GM12878 (cell line): ENCODE data around the gene TIPRL. TPM values are rescaled to one million over a fixed set of nuclear protein-coding genes. Genes with fewer than 3 reads are reported as not detected.

Source experiments
- ATAC-seq: fragments of 200-7000 bp; cut with Tn5 transposase; 3 replicates; pipeline ENCODE4 v1.9.1; 2020; ENCODE audit warnings: mild to moderate bottlenecking, moderate library complexity
- BruUV-seq: library from RNA; stranded (reverse); fragments of 400-500 nt; replicated peaks from 2 replicates; lab custom pipeline; 2021; lab: Mats Ljungman, UMichigan
- CTCF ChIA-PET: fragments of 300-600 bp; sonication (Branson Sonifier 250); formaldehyde crosslinking; extraction: SDS; loops from one replicate; lab custom pipeline; 2021; ENCODE audit warnings: inconsistent platforms; lab: Yijun Ruan, JAX
- POLR2A ChIA-PET: fragments of 350-600 bp; formaldehyde crosslinking; extraction: SDS; loops from one replicate; lab custom pipeline; 2021; ENCODE audit warnings: inconsistent platforms; lab: Charles Lee
- RAD21 ChIA-PET: fragments of 300-600 bp; sonication (Branson Sonifier 250); formaldehyde crosslinking; loops from one replicate; lab custom pipeline; 2023; ENCODE audit warnings: antibody characterized with exemption; ENCODE audit not compliant: unreplicated experiment; lab: Charles Lee
- SMC1A ChIA-PET: fragments of 300-600 bp; sonication (Branson Sonifier 250); formaldehyde crosslinking; loops from one replicate; lab custom pipeline; 2023; ENCODE audit not compliant: unreplicated experiment, uncharacterized antibody; lab: Charles Lee
- DNase-seq: peaks from one replicate; pipeline ENCODE4 v3.0.0-alpha.2; 2011; ENCODE audit warnings: low read depth, low spot score
- FAIRE-seq: peaks from 3 replicates; lab custom pipeline; 2011; peaks lifted over from hg19 to GRCh38; lab: Jason Lieb, UNC
- H2AFZ ChIP-seq: 2 replicates; pipeline ENCODE4 v1.6.0; 2011; ENCODE audit warnings: low read depth, low read length, control low read depth; ENCODE audit not compliant: control insufficient read depth
- H3K27ac ChIP-seq: 2 replicates; pipeline ENCODE4 v1.5.1; 2011; ENCODE audit warnings: control low read depth; ENCODE audit not compliant: control insufficient read depth, insufficient read depth
- H3K27me3 ChIP-seq, 2 experiments: replicated peaks in 1 of 2; 2 replicates each; pipeline versions ENCODE4 v1.6.0 to v1.6.1; 2011; ENCODE audit warnings: low read length in 1 of 2; ENCODE audit not compliant: control insufficient read depth in 2 of 2, insufficient read depth in 2 of 2
- H3K36me3 ChIP-seq, 2 experiments: 2 replicates each; pipeline ENCODE4 v1.5.1; 2011; ENCODE audit warnings: low read length in 1 of 2; ENCODE audit not compliant: control insufficient read depth in 2 of 2, insufficient read depth in 2 of 2
- H3K4me1 ChIP-seq: 2 replicates; pipeline ENCODE4 v1.6.1; 2011; ENCODE audit warnings: mild to moderate bottlenecking, low read length, moderate library complexity, mixed read lengths; ENCODE audit not compliant: control insufficient read depth, insufficient read depth
- H3K4me2 ChIP-seq: 2 replicates; pipeline ENCODE4 v1.6.0; 2011; ENCODE audit warnings: control low read depth; ENCODE audit not compliant: control insufficient read depth, insufficient read depth
- H3K4me3 ChIP-seq: fragments of 200-600 bp; sonication (generic); 2 replicates; pipeline ENCODE4 v1.5.1; 2016
- H3K79me2 ChIP-seq: 2 replicates; pipeline ENCODE4 v1.6.0; 2011; ENCODE audit warnings: low read length; ENCODE audit not compliant: control insufficient read depth, insufficient read depth
- H3K9ac ChIP-seq: 2 replicates; pipeline ENCODE4 v1.8.0; 2011; ENCODE audit warnings: low read length, control low read depth, mixed read lengths; ENCODE audit not compliant: control insufficient read depth, insufficient read depth
- H3K9me3 ChIP-seq: replicated peaks from 3 replicates; pipeline ENCODE4 v1.5.1; 2011; ENCODE audit warnings: mild to moderate bottlenecking, low read length; ENCODE audit not compliant: control insufficient read depth, insufficient read depth
- H4K20me1 ChIP-seq: 2 replicates; pipeline ENCODE4 v1.6.0; 2011; ENCODE audit not compliant: control insufficient read depth, insufficient read depth
- CHD1 ChIP-seq: IDR thresholded peaks from 2 replicates; pipeline ENCODE4 v1.6.1; 2012; ENCODE audit warnings: low read depth, low read length, improper control_type of control experiment
- FOS ChIP-seq: IDR thresholded peaks from 3 replicates; pipeline ENCODE4 v1.6.1; 2011; ENCODE audit warnings: borderline replicate concordance; ENCODE audit not compliant: insufficient read length; ENCODE audit errors: extremely low read depth
- IKZF2 ChIP-seq, 2 experiments: fragments of 450-650 bp; IDR thresholded peaks; 2 replicates each; pipeline ENCODE4 v1.6.1; 2017; ENCODE audit warnings: mild to moderate bottlenecking in 2 of 2, moderate library complexity in 2 of 2
- IRF4 ChIP-seq: IDR thresholded peaks from 2 replicates; pipeline ENCODE4 v1.6.1; 2011; ENCODE audit warnings: low read depth, low read length
- KDM1A ChIP-seq: fragments of 200-600 bp; sonication (generic); IDR thresholded peaks from 2 replicates; pipeline ENCODE4 v1.6.1; 2016; ENCODE audit warnings: borderline replicate concordance
- MEF2B ChIP-seq: fragments of 450-650 bp; IDR thresholded peaks from 2 replicates; pipeline ENCODE4 v1.6.1; 2018; ENCODE audit warnings: mild to moderate bottlenecking, moderate library complexity; ENCODE audit not compliant: partially characterized antibody, poor library complexity, severe bottlenecking
- MTA2 ChIP-seq: fragments of 450-650 bp; IDR thresholded peaks from 2 replicates; pipeline ENCODE4 v1.6.1; 2016; ENCODE audit warnings: low read depth, mild to moderate bottlenecking, moderate library complexity
- PAX8 ChIP-seq: fragments of 450-650 bp; IDR thresholded peaks from 2 replicates; pipeline ENCODE4 v1.6.1; 2017; ENCODE audit warnings: mild to moderate bottlenecking, moderate library complexity
- RAD51 ChIP-seq: fragments of 450-650 bp; IDR thresholded peaks from 2 replicates; pipeline ENCODE4 v1.6.1; 2016; ENCODE audit warnings: moderate library complexity, mild to moderate bottlenecking, inconsistent platforms
- SMAD1 ChIP-seq: fragments of 450-650 bp; IDR thresholded peaks from 2 replicates; pipeline ENCODE4 v1.6.1; 2018; ENCODE audit warnings: mild to moderate bottlenecking, low read depth; ENCODE audit not compliant: partially characterized antibody
- SPI1 ChIP-seq: IDR thresholded peaks from 2 replicates; pipeline ENCODE4 v1.6.1; 2011; ENCODE audit warnings: low read depth, mild to moderate bottlenecking, low read length, moderate library complexity, borderline replicate concordance; ENCODE audit not compliant: insufficient read depth
- WGBS: methylation state at CpG from one replicate; pipeline ENCODE4 v1.1.6; 2016; ENCODE audit warnings: low lambda C conversion rate; ENCODE audit not compliant: insufficient replicate concordance, insufficient coverage; ENCODE audit errors: missing lambda C conversion rate; 5-methylcytosine and 5-hydroxymethylcytosine counted together
- in situ Hi-C: fragments of 300-500 bp; cut with MboI; formaldehyde crosslinking; loops from 9 replicates; pipeline ENCODE4 v1.14.3; 2018; ENCODE audit warnings: mixed read lengths
- intact Hi-C: fragments of 100-400 bp; cut with micrococcal nuclease; formaldehyde crosslinking; loops from one replicate; pipeline ENCODE4 v1.14.2; 2022; ENCODE audit not compliant: unreplicated experiment
- polyA plus RNA-seq, 11 experiments: library from polyadenylated mRNA; depleted of rRNA in 4 of 11; unstranded in 6 of 11; stranded (reverse) in 5 of 11; fragments of >200 nt; fragmentation: Nextera tagmentation in 4 of 11; fragmentation: Illumina TruSeq in 1 of 11; extraction: Ambion mirVana in 4 of 11; extraction: Trizol in 1 of 11; gene quantifications; 1 replicate in 1 of 11; 2 replicates in 10 of 11; pipeline versions ENCODE4 v1.2.1 to v1.2.3, GENCODE V29; 2011 to 2016; ENCODE audit warnings: inconsistent platforms in 2 of 11, missing spikeins in 2 of 11, low read depth in 1 of 11
- total RNA-seq, 4 experiments: library from RNA; depleted of rRNA in 3 of 4; stranded (reverse); fragments of >200 nt in 3 of 4; fragmentation: Illumina TruSeq in 1 of 4; extraction: Trizol in 1 of 4; gene quantifications; 2 replicates each; pipeline versions ENCODE4 v1.2.1 to v1.2.3, GENCODE V29; 2013 to 2021
- TF ChIP-seq, protein P1 (sequence below): fragments of 450-650 bp; IDR thresholded peaks from 2 replicates; pipeline ENCODE4 v1.6.1; 2017; ENCODE audit warnings: mild to moderate bottlenecking, moderate library complexity
- TF ChIP-seq, protein P2 (sequence below): IDR thresholded peaks from 2 replicates; pipeline ENCODE4 v1.6.1; 2011; ENCODE audit warnings: low read depth, low read length, improper control_type of control experiment, borderline replicate concordance
- TF ChIP-seq, protein P3 (sequence below): IDR thresholded peaks from 2 replicates; pipeline ENCODE4 v1.6.1; 2011; ENCODE audit warnings: borderline replicate concordance, low read depth, mild to moderate bottlenecking, moderate library complexity, mixed read lengths, low read length; ENCODE audit not compliant: insufficient read depth; ENCODE audit errors: extremely low read length

Gene TIPRL
- total and polyA plus RNA-seq, 10 of the 15 experiments (the other 5 are each of a cell fraction or from before 2014, with no cell fraction given), result 36.4 to 72.1 (median 49.9) TPM

DNA sequence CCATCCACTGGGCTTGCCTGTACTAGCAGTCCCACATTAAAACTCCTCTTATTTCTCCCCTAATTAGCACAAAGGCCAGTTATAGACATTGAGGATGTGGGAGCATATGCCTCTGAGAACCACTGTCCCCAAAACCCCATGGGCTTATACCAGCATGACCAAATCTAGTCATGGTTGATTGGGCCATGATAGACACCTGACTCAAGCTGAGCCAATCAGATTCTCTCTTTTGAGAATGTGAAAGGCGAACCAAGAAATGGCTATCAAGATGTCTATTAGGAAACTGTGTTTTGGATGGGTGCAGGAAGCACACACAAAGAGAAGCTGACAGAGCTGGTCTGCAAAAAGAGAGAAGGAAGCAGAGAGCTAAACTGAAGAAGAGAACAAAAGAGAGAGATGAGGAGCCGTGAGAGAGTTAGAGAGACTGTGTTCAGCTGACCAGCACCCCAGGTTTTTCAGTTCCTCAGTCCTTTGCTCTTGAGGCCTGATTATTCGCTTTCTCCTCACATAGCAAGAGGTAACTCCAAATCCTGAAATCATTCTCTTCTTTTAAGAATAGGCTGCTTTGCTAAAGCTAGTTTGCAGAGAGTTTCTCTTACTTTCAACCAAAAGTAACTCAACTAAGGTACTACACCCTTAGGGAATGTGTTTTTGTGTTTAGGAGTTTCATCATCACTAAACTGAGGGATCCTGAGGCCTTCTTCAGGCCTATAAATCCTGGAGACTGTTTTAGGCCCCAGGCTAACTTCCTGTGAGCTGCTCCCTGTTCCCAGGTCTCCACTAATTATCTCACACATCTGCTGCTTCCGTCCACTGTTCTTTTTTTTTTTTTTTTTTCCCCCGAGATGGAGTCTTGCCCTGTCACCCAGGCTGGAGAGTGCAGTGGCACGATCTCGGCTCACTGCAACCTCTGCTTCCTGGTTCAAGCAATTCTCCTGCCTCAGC lies 7.9 kb upstream of the TIPRL start:
- ChIA-PET RAD21 (interaction anchor here (1.2 kb wide), 1 partner anchor 9 kb away, joined by 3 read pairs; no protein-coding TSS in a partner anchor), CTCF (interaction anchor here (0.6 to 2.0 kb wide), 5 partner anchors 9 to 305 kb away, joined by 3 to 7 read pairs (median 3); no protein-coding TSS in a partner anchor), POLR2A (interaction anchor here (0.9 to 1.2 kb wide), 2 partner anchors 9 to 65 kb away, joined by 4 to 5 read pairs; no protein-coding TSS in a partner anchor), SMC1A (interaction anchor here (1.4 to 1.6 kb wide), 3 partner anchors 9 to 56 kb away, joined by 3 to 5 read pairs (median 5); no protein-coding TSS in a partner anchor)
- Histone ChIP-seq H4K20me1 (no peaks in the 10 kb centered on the region), H3K9ac (no peak overlapping the region), H2AFZ (peak overlapping the region; percentile 96), H3K9me3 (0 out of 3 replicates have a peak, but pooled peaks cover 2% of the 10 kb centered on the region), H3K4me3 (no peak overlapping the region), H3K79me2 (no peaks in the 10 kb centered on the region), H3K27ac (peak overlapping the region; percentile 53), H3K36me3 (no peaks in the 10 kb centered on the region), H3K4me1 (peaks cover 8% of the 10 kb centered on the region), H3K4me2 (peak overlapping the region; percentile 30; the same call in 1 of the 2 replicates), H3K27me3 (no peaks in the 10 kb centered on the region)
- ATAC-seq (peak; percentile 97), FAIRE-seq (peak; percentile 94), DNase-seq (no peak)
- 93% methylated on average over 6 of the region's 7 CpGs for WGBS
- in situ Hi-C loops (no loop called here), intact Hi-C loops (loop anchor here (10.0 kb wide), 1 partner anchor 236 kb away; the partner anchor contains the start of genes DCAF6 and MPC2)
- BruUV-seq, result no TSS peak
- TF ChIP-seq SPI1, result peak; percentile 72; the same call in 1 of the 2 replicates
- TF ChIP-seq CHD1, result no peak
- TF ChIP-seq FOS, result no peak
- TF ChIP-seq SMAD1, result no peak
- TF ChIP-seq, protein P1, sequence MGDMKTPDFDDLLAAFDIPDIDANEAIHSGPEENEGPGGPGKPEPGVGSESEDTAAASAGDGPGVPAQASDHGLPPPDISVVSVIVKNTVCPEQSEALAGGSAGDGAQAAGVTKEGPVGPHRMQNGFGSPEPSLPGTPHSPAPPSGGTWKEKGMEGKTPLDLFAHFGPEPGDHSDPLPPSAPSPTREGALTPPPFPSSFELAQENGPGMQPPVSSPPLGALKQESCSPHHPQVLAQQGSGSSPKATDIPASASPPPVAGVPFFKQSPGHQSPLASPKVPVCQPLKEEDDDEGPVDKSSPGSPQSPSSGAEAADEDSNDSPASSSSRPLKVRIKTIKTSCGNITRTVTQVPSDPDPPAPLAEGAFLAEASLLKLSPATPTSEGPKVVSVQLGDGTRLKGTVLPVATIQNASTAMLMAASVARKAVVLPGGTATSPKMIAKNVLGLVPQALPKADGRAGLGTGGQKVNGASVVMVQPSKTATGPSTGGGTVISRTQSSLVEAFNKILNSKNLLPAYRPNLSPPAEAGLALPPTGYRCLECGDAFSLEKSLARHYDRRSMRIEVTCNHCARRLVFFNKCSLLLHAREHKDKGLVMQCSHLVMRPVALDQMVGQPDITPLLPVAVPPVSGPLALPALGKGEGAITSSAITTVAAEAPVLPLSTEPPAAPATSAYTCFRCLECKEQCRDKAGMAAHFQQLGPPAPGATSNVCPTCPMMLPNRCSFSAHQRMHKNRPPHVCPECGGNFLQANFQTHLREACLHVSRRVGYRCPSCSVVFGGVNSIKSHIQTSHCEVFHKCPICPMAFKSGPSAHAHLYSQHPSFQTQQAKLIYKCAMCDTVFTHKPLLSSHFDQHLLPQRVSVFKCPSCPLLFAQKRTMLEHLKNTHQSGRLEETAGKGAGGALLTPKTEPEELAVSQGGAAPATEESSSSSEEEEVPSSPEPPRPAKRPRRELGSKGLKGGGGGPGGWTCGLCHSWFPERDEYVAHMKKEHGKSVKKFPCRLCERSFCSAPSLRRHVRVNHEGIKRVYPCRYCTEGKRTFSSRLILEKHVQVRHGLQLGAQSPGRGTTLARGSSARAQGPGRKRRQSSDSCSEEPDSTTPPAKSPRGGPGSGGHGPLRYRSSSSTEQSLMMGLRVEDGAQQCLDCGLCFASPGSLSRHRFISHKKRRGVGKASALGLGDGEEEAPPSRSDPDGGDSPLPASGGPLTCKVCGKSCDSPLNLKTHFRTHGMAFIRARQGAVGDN, result peak; percentile 47; the same call in 1 of the 2 replicates
- peak; percentile 73; the same call in 1 of the 2 replicates for TF ChIP-seq PAX8
- peak; percentile 48 for TF ChIP-seq MEF2B
- TF ChIP-seq, protein P2, sequence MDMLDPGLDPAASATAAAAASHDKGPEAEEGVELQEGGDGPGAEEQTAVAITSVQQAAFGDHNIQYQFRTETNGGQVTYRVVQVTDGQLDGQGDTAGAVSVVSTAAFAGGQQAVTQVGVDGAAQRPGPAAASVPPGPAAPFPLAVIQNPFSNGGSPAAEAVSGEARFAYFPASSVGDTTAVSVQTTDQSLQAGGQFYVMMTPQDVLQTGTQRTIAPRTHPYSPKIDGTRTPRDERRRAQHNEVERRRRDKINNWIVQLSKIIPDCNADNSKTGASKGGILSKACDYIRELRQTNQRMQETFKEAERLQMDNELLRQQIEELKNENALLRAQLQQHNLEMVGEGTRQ, result peak; percentile 17; the same call in 1 of the 2 replicates
- TF ChIP-seq, protein P3, sequence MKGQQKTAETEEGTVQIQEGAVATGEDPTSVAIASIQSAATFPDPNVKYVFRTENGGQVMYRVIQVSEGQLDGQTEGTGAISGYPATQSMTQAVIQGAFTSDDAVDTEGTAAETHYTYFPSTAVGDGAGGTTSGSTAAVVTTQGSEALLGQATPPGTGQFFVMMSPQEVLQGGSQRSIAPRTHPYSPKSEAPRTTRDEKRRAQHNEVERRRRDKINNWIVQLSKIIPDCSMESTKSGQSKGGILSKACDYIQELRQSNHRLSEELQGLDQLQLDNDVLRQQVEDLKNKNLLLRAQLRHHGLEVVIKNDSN, result peak; percentile 48
- TF ChIP-seq RAD51, result peak; percentile 80
- no peak for TF ChIP-seq IRF4
- peak in 1 of 2 experiments; percentile 25; a peak in 1 of 4 replicates for TF ChIP-seq IKZF2 (IDR thresholded peaks at IDR 0.05)
- TF ChIP-seq KDM1A, result no peak
- TF ChIP-seq MTA2, result no peak; the same call in 1 of the 2 replicates
